Measurements from ENCODE around the gene LIME1. TPM values are rescaled to one million over a fixed set of nuclear protein-coding genes. Genes with fewer than 3 reads are reported as not detected.

LIME1 gene
- total and polyA plus RNA-seq, 2 of the 8 experiments (the other 6 are each of a cell fraction or from before 2014, with no cell fraction given): 4.5 to 5.9 TPM

DNA sequence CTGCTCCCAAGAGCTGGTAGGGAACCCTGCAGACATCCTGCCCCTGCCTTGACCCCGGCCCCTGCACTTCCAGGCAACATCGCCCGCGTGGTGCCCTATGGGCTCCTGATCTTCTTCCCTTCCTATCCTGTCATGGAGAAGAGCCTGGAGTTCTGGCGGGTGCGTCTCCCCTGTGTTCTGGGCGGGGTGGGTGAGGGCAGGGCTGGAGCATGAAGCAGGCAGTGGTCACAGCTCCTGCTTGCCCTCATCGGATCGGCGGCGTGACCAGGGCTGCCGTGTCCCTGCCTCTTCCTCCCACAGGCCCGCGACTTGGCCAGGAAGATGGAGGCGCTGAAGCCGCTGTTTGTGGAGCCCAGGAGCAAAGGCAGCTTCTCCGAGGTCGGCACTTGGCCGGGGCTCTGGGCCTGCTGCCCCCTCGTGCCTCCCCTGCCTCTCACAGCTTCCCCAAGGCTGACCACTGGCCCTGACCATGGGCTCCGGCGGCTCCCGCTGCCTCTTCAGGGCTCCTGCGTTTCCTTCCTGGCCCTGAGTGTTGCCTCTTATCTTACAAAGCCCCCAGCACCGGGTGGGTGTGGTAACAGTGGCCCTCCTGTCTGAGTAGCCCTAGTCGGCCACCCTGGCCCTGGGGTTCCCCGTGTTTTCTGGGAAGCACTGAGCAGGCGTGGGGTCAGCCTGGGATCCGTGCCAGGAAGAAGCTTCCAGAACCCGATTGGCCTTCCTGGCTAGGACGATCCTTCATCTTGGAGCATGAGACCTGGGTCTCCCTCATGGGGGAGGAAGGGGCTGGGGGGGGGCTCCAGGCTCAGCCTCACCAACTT is 48.0 kb upstream of the LIME1 start (continued):
- TF ChIP-seq CBX5 (IDR thresholded peaks at IDR 0.05; ENCODE audit: low read depth, low read length): no peak
